ENCODE results near the gene RIPPLY2.

- TF ChIP-seq CTCF (IDR thresholded peaks at IDR 0.05), result no peak
- TF ChIP-seq POLR2A (IDR thresholded peaks at IDR 0.05), result no peak
These were observed 14.5 kb downstream of the RIPPLY2 start for GRCh38 chr6:83867527-83868161.
